K562 (cell line): Measurements from ENCODE around the gene SMC3. TPM values are rescaled to one million over a fixed set of nuclear protein-coding genes. Genes with fewer than 3 reads are reported as not detected.

ENCODE experiments used
- ATAC-seq: fragments of 200-7000 bp; cut with Tn5 transposase; 3 replicates; pipeline ENCODE4 v1.9.1; 2020; ENCODE audit warnings: moderate library complexity
- BruUV-seq: library from RNA; stranded (reverse); fragments of 400-500 nt; replicated peaks from 2 replicates; lab custom pipeline; 2021; lab: Mats Ljungman, UMichigan
- CTCF ChIA-PET: fragments of 300-600 bp; formaldehyde crosslinking; extraction: SDS; loops from one replicate; lab custom pipeline; 2021; ENCODE audit warnings: low intra/inter-chr PET ratio; lab: Yijun Ruan, JAX
- POLR2A ChIA-PET: fragments of 300-600, 350-650 bp; sonication (Branson Sonifier 250); formaldehyde crosslinking; extraction: SDS; loops from one replicate; lab custom pipeline; 2021; ENCODE audit warnings: antibody characterized with exemption, inconsistent platforms; lab: Yijun Ruan, JAX
- DNase-seq, 4 experiments: peaks; one replicate each; pipeline versions ENCODE4 v3.0.0 to v3.0.0-alpha.2; 2011 to 2018; ENCODE audit warnings: low spot score in 3 of 4, mixed read lengths in 3 of 4; ENCODE audit errors: extremely low read depth in 1 of 4
- FAIRE-seq: peaks from 2 replicates; lab custom pipeline; 2011; peaks lifted over from hg19 to GRCh38; lab: Jason Lieb, UNC
- H2AFZ ChIP-seq: 2 replicates; pipeline ENCODE4 v1.6.0; 2011; ENCODE audit warnings: low read depth, low read length, control low read depth, inconsistent platforms
- H3K27ac ChIP-seq: fragments of 200-600 bp; 3 replicates; pipeline ENCODE4 v1.8.0; 2011; ENCODE audit warnings: low read depth, mild to moderate bottlenecking, control low read depth, inconsistent platforms, low read length, moderate library complexity, mixed read lengths; ENCODE audit errors: extremely low read depth
- H3K27me3 ChIP-seq, 2 experiments: fragments of 300-600 bp in 1 of 2; 2 replicates in 1 of 2; 3 replicates in 1 of 2; pipeline versions ENCODE4 v1.6.0 to v1.8.0; 2011; ENCODE audit warnings: inconsistent platforms in 2 of 2, low read length in 2 of 2, mild to moderate bottlenecking in 1 of 2, mixed read lengths in 1 of 2, moderate library complexity in 1 of 2; ENCODE audit not compliant: control insufficient read depth in 2 of 2, insufficient read depth in 2 of 2
- H3K36me3 ChIP-seq: fragments of 300-600 bp; 3 replicates; pipeline ENCODE4 v1.8.0; 2011; ENCODE audit warnings: mild to moderate bottlenecking, low read length, inconsistent platforms; ENCODE audit not compliant: control insufficient read depth, insufficient read depth
- H3K4me1 ChIP-seq, 2 experiments: fragments of 200-600 bp in 1 of 2; replicated peaks in 1 of 2; 2 replicates in 1 of 2; 3 replicates in 1 of 2; pipeline versions ENCODE4 v1.5.1 to v1.8.0; 2011; ENCODE audit warnings: inconsistent platforms in 2 of 2, low read length in 2 of 2, mild to moderate bottlenecking in 1 of 2, mixed read lengths in 1 of 2, moderate library complexity in 1 of 2; ENCODE audit not compliant: control insufficient read depth in 2 of 2, insufficient read depth in 2 of 2
- H3K4me2 ChIP-seq: 2 replicates; pipeline ENCODE4 v1.6.1; 2011; ENCODE audit warnings: low read length, control low read depth, inconsistent platforms, mixed read lengths; ENCODE audit not compliant: insufficient read depth
- H3K4me3 ChIP-seq: fragments of 200-600 bp; sonication (generic), shearing (Covaris generic); 2 replicates; pipeline ENCODE4 v1.5.1; 2016; ENCODE audit warnings: control low read depth, inconsistent platforms
- H3K79me2 ChIP-seq: fragments of 200-600 bp; 3 replicates; pipeline ENCODE4 v1.8.0; 2011; ENCODE audit warnings: low read length, inconsistent platforms; ENCODE audit not compliant: control insufficient read depth, insufficient read depth
- H3K9ac ChIP-seq, 2 experiments: 2 replicates each; pipeline versions ENCODE4 v1.6.0 to v1.6.1; 2011; ENCODE audit warnings: low read depth in 2 of 2, low read length in 2 of 2, control low read depth in 1 of 2, inconsistent platforms in 1 of 2, mild to moderate bottlenecking in 1 of 2, mixed read lengths in 1 of 2; ENCODE audit not compliant: insufficient read depth in 1 of 2
- H3K9me1 ChIP-seq: one replicate; pipeline ENCODE4 v1.6.0; 2011; ENCODE audit warnings: inconsistent platforms, mild to moderate bottlenecking, low read length, moderate library complexity; ENCODE audit not compliant: control insufficient read depth, insufficient read depth
- H3K9me3 ChIP-seq: replicated peaks from 2 replicates; pipeline ENCODE4 v1.5.1; 2011; ENCODE audit warnings: low read depth, low read length, inconsistent platforms; ENCODE audit not compliant: control insufficient read depth, insufficient read depth
- H4K20me1 ChIP-seq: replicated peaks from 2 replicates; pipeline ENCODE4 v1.6.1; 2011; ENCODE audit warnings: low read length, inconsistent platforms, mixed read lengths; ENCODE audit not compliant: control insufficient read depth, insufficient read depth
- ATF3 ChIP-seq, 2 experiments: fragments of 450-650 bp in 1 of 2; sonication (generic) in 1 of 2; formaldehyde crosslinking in 1 of 2; IDR thresholded peaks in 1 of 2; conservative IDR thresholded peaks in 1 of 2; 2 replicates each; pipeline versions ENCODE4 v1.6.1 to v1.8.1; 2016 to 2023; ENCODE audit warnings: mild to moderate bottlenecking in 2 of 2, moderate library complexity in 2 of 2, inconsistent platforms in 1 of 2, missing genetic modification reagents in 1 of 2
- ATF7 ChIP-seq: fragments of 450-650 bp; IDR thresholded peaks from 2 replicates; pipeline ENCODE4 v1.7.1; 2014; ENCODE audit warnings: mild to moderate bottlenecking, moderate library complexity
- DIDO1 ChIP-seq: fragments of 450-650 bp; IDR thresholded peaks from 2 replicates; pipeline ENCODE4 v1.6.1; 2016; ENCODE audit warnings: low read depth, missing biosample characterization, missing genetic modification characterization
- EP400 ChIP-seq: fragments of 450-650 bp; IDR thresholded peaks from 2 replicates; pipeline ENCODE4 v1.6.1; 2017; ENCODE audit warnings: antibody characterized with exemption, mild to moderate bottlenecking, moderate library complexity
- ETV1 ChIP-seq: fragments of 450-650 bp; conservative IDR thresholded peaks from 2 replicates; pipeline ENCODE4 v1.6.1; 2016; ENCODE audit warnings: missing genetic modification characterization, control low read depth, low read depth, missing compliant biosample characterization
- HOXB6 ChIP-seq: fragments of 250-450 bp; sonication (Bioruptor Pico); IDR thresholded peaks from 2 replicates; pipeline ENCODE4 v1.5.1; 2022; ENCODE audit warnings: mild to moderate bottlenecking, borderline replicate concordance
- RBM25 ChIP-seq: fragments of 200-400 bp; formaldehyde crosslinking; IDR thresholded peaks from 2 replicates; pipeline ENCODE4 v1.6.1; 2018; ENCODE audit warnings: low read length, low read depth, moderate library complexity; ENCODE audit not compliant: severe bottlenecking
- TRIM24 ChIP-seq, 2 experiments: fragments of 450-650 bp; IDR thresholded peaks; 2 replicates each; pipeline ENCODE4 v1.6.1; 2016
- ZFP36 ChIP-seq: fragments of 150-350 bp; IDR thresholded peaks from 2 replicates; pipeline ENCODE4 v1.6.1; 2018; ENCODE audit warnings: low read length, low read depth; ENCODE audit not compliant: partially characterized antibody
- WGBS: fragments of 100-300 bp; shearing (Covaris generic); methylation state at CpG from one replicate; pipeline ENCODE4 v1.1.6; 2016; ENCODE audit warnings: low coverage, mixed read lengths; ENCODE audit not compliant: insufficient coverage; ENCODE audit errors: missing lambda C conversion rate; 5-methylcytosine and 5-hydroxymethylcytosine counted together
- in situ Hi-C: fragments of 300-500 bp; cut with MboI; formaldehyde crosslinking; loops from 4 replicates; pipeline ENCODE4 v1.15.0; 2018; ENCODE audit warnings: inconsistent platforms, mixed read lengths
- intact Hi-C: fragments of 100-400 bp; cut with micrococcal nuclease; formaldehyde crosslinking; loops from 2 replicates; pipeline ENCODE4 v1.14.2; 2022
- polyA plus RNA-seq, 8 experiments: library from polyadenylated mRNA; depleted of rRNA in 4 of 8; stranded (reverse) in 5 of 8; unstranded in 3 of 8; fragments of >200 nt; fragmentation: Nextera tagmentation in 2 of 8; fragmentation: Illumina TruSeq in 1 of 8; extraction: Ambion mirVana in 2 of 8; extraction: Trizol in 1 of 8; gene quantifications; 2 replicates each; pipeline versions ENCODE4 v1.2.1 to v1.2.3, GENCODE V29; 2011 to 2014; ENCODE audit warnings: inconsistent platforms in 1 of 8, missing spikeins in 1 of 8
- total RNA-seq, 7 experiments: library from RNA; depleted of rRNA in 6 of 7; stranded (reverse); fragments of >200 nt in 6 of 7; fragmentation: Illumina TruSeq in 2 of 7; extraction: Trizol in 2 of 7; gene quantifications; 2 replicates each; pipeline versions ENCODE4 v1.2.1 to v1.2.3, GENCODE V29; 2011 to 2021; ENCODE audit warnings: low replicate concordance in 1 of 7
- TF ChIP-seq, protein P1 (sequence below): fragments of 450-650 bp; IDR thresholded peaks from 2 replicates; pipeline ENCODE4 v1.6.1; 2016
- TF ChIP-seq, protein P2 (sequence below): fragments of 450-650 bp; formaldehyde crosslinking; IDR thresholded peaks from 2 replicates; pipeline ENCODE4 v1.4.0; 2022; ENCODE audit warnings: mild to moderate bottlenecking, moderate library complexity

Gene SMC3
- total and polyA plus RNA-seq, 9 of the 15 experiments (the other 6 are each of a cell fraction or from before 2014, with no cell fraction given): 21.3 to 62.6 (median 39.3) TPM

DNA sequence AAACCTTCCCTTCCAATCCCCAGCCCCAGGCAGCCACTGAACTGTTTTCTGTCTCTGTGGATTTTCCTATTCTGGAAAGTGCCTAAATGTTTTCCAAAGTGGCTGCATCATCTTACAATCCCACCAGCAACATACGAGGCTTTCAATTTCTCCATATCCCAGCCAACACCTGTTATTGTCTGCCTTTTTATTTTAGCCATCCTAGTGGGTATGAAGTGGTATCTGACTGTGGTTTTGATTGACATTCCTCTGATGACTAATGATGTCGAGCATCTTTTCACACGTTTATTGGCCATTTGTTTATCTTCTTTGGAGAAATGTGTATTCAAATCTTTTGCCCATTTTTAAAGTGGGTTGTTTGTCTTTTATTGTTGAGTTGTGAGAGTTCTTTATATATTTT lies 6.2 kb upstream of the SMC3 start:
- no peak for DNase-seq
- Histone ChIP-seq H3K4me3 (no peak overlapping the region), H3K27me3 (no peaks in the 10 kb centered on the region), H3K9me3 (no peaks in the 10 kb centered on the region), H3K36me3 (no peaks in the 10 kb centered on the region), H4K20me1 (no peaks in the 10 kb centered on the region), H3K9ac (no peak overlapping the region), H3K4me2 (no peak overlapping the region), H2AFZ (no peak overlapping the region), H3K4me1 (peaks cover 6 to 15% of the 10 kb centered on the region in 2 experiments; a peak in 4 of 5 replicates)
- intact Hi-C loops (no loop called here), in situ Hi-C loops (no loop called here)
- no peak for FAIRE-seq
- 46% methylated on average over 3 of the region's 3 CpGs for WGBS
- POLR2A ChIA-PET: no interaction called here
- ATAC-seq: no peak
- no TSS peak for BruUV-seq
- TF ChIP-seq HOXB6: no peak
- peak; percentile 34 for TF ChIP-seq ZFP36
- TF ChIP-seq, protein P1, sequence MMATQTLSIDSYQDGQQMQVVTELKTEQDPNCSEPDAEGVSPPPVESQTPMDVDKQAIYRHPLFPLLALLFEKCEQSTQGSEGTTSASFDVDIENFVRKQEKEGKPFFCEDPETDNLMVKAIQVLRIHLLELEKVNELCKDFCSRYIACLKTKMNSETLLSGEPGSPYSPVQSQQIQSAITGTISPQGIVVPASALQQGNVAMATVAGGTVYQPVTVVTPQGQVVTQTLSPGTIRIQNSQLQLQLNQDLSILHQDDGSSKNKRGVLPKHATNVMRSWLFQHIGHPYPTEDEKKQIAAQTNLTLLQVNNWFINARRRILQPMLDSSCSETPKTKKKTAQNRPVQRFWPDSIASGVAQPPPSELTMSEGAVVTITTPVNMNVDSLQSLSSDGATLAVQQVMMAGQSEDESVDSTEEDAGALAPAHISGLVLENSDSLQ: peak; percentile 59
- peak; percentile 53 for TF ChIP-seq RBM25
- TF ChIP-seq, all 486 proteins: peak for 3
- CTCF ChIA-PET: no interaction called here
- Histone ChIP-seq H3K9me1 (no peaks in the 10 kb centered on the region), H3K27ac (no peak overlapping the region), H3K79me2 (no peaks in the 10 kb centered on the region)

- peaks cover 11 to 15% of the 10 kb centered on the region in 2 experiments; a peak in 4 of 5 replicates for H3K4me1 ChIP-seq
- peak overlapping the region; percentile 53 for H2AFZ ChIP-seq
- FAIRE-seq (no peak), ATAC-seq (peak; percentile 38), DNase-seq (peak in 1 of 4 experiments; percentile 14)
- no peaks in the 10 kb centered on the region for H3K27me3 ChIP-seq
- intact Hi-C loops (no loop called here), in situ Hi-C loops (no loop called here)
- no peak overlapping the region for H3K9ac ChIP-seq
- H3K36me3 ChIP-seq: no peaks in the 10 kb centered on the region
- H3K79me2 ChIP-seq: peaks cover under 1% of the 10 kb centered on the region; the same call in 1 of the 3 replicates
- no TSS peak for BruUV-seq
- no peaks in the 10 kb centered on the region for H3K9me1 ChIP-seq
- no peaks in the 10 kb centered on the region for H3K9me3 ChIP-seq
- no peak overlapping the region for H3K4me2 ChIP-seq
- no peaks in the 10 kb centered on the region for H4K20me1 ChIP-seq
- 6% methylated on average over 4 of the region's 4 CpGs for WGBS
- no peak overlapping the region for H3K4me3 ChIP-seq
- POLR2A ChIA-PET: no interaction called here
- CTCF ChIA-PET: no interaction called here
- H3K27ac ChIP-seq: no peak overlapping the region
- no peak for TF ChIP-seq ETV1 (tag)
- TF ChIP-seq DIDO1 (tag): no peak
- TF ChIP-seq ATF7: 0 out of 2 replicates have a peak, but pooled peaks have one; percentile 32
- TF ChIP-seq, protein P2, sequence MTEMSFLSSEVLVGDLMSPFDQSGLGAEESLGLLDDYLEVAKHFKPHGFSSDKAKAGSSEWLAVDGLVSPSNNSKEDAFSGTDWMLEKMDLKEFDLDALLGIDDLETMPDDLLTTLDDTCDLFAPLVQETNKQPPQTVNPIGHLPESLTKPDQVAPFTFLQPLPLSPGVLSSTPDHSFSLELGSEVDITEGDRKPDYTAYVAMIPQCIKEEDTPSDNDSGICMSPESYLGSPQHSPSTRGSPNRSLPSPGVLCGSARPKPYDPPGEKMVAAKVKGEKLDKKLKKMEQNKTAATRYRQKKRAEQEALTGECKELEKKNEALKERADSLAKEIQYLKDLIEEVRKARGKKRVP: peak; percentile 79
- peak; percentile 57; the same call in 1 of the 2 replicates for TF ChIP-seq ATF3 (IDR thresholded peaks at IDR 0.05)
- TF ChIP-seq ATF3 (CRISPR knock-in tag; conservative IDR thresholded peaks at IDR 0.05): no peak
- peak in 1 of 2 experiments; percentile 23; a peak in 1 of 4 replicates for TF ChIP-seq TRIM24 (IDR thresholded peaks at IDR 0.05)
- peak; percentile 13; the same call in 1 of the 2 replicates for TF ChIP-seq EP400
Observed at GRCh38 chr10:110562348-110562747, 5.1 kb upstream of the SMC3 start.
